Ovary (tissue), 3 donors: ENCODE measurements around the gene SMARCA4.

Source experiments
- CTCF ChIP-seq, 3 donors: fragments of 450-650 bp in 2 of 3; fragments of 200-600 bp in 1 of 3; IDR thresholded peaks; one replicate each; pipeline versions ENCODE4 v1.5.1 to v1.8.0; 2016 to 2022; ENCODE audit warnings: antibody characterized with exemption in 3 of 3, mild to moderate bottlenecking in 1 of 3
- EP300 ChIP-seq: sonication (generic); formaldehyde crosslinking; IDR thresholded peaks from one replicate; pipeline ENCODE4 v1.6.1; 2017; ENCODE audit warnings: antibody characterized with exemption
- POLR2A ChIP-seq: fragments of 450-650 bp; IDR thresholded peaks from one replicate; pipeline ENCODE4 v1.6.1; 2017; ENCODE audit warnings: antibody characterized with exemption, mild to moderate bottlenecking, moderate library complexity
- donor health status: DM: no; HTN: no; CAD: no.

GRCh38 chr19:11111771-11112144, 150.9 kb downstream of the SMARCA4 start:
- TF ChIP-seq CTCF (IDR thresholded peaks at IDR 0.05) = no peak
- no peak for TF ChIP-seq POLR2A
- TF ChIP-seq EP300 = no peak
